ENCODE measurements around the gene DPY19L3.

The DPY19L3 gene

DNA sequence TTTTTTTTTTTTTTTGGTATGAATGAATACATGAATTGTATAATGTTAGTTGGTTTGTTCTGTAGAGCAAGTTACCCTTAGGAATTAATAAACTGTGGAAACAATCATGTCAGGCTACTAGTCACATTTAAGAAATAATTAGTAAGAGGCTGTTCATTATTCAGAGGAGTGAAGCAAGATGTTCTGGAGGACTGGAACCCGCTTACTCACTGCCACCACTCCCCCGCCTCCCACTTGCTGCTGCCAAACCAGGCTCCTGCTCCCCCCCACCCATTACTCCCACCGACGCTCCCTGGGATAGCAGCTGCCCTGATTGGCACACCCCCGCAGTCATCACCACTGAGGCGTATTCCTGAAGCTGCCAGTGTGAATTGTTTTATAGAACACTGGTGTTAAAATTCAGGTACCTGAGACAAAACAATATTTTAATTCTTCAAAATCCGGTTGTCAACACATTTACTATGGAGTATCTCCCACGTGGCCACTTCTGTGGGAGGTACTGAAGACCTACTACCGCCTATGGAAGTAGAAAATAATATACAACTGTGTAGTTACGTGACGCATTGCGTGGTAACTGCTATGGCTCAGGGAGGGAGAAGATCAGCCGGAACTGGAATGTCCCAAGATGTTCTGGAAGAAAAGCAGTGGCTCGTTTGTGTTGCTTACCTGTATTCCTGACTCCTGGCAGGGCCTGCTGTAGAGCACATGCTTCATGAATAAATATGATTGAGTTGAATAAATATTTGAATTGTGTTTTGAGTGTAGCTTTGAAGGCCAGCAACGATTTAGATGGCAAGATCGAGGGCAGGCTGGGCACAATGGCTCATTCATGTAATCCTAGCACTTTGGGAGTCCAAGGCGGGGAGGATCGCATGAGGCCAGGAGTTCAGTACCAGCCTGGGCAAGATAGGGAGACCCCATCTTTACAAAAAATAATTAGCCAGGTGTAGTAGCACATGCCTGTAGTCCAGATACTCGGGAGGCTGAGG is 1.7 kb downstream of the DPY19L3 start:
- Histone ChIP-seq H3K36me3 (peaks cover 39% of the 10 kb centered on the region), H3K9me3 (ENCODE audit: severe bottlenecking) (no peaks in the 10 kb centered on the region), H3K4me3 (ENCODE audit: low read depth, low read length) (no peak overlapping the region), H3K27ac (no peak overlapping the region), H3K27me3 (ENCODE audit: insufficient read depth, low read depth, severe bottlenecking) (no peaks in the 10 kb centered on the region)
- DNase-seq, result no peak
- TF ChIP-seq, protein P1, sequence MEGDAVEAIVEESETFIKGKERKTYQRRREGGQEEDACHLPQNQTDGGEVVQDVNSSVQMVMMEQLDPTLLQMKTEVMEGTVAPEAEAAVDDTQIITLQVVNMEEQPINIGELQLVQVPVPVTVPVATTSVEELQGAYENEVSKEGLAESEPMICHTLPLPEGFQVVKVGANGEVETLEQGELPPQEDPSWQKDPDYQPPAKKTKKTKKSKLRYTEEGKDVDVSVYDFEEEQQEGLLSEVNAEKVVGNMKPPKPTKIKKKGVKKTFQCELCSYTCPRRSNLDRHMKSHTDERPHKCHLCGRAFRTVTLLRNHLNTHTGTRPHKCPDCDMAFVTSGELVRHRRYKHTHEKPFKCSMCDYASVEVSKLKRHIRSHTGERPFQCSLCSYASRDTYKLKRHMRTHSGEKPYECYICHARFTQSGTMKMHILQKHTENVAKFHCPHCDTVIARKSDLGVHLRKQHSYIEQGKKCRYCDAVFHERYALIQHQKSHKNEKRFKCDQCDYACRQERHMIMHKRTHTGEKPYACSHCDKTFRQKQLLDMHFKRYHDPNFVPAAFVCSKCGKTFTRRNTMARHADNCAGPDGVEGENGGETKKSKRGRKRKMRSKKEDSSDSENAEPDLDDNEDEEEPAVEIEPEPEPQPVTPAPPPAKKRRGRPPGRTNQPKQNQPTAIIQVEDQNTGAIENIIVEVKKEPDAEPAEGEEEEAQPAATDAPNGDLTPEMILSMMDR (IDR thresholded peaks at IDR 0.05; ENCODE audit: low read depth, low read length), result no peak

DNA sequence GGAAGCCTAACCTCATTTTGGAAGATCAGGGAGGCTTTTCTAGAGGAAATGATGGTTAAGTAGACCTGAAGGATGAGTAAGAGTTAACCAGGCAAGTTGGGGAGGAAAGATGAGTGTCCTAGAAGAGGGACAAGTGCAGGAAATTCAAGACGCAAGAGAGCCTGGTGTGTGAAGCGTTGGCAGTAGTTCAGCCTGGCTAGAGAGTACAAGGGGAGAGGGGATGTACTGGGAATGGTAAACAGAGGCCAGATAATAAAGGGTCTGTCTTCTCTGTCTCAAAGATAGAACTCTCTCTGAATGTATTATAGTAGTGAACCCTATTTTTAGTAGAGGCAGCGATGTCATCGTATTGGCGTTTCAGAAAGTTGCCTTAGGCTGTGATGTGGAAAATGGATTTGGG is 9.7 kb downstream of the DPY19L3 start:
- no peak for DNase-seq
- H3K27me3 ChIP-seq (ENCODE audit: insufficient read depth, low read depth, severe bottlenecking), result no peaks in the 10 kb centered on the region
- H3K27ac ChIP-seq, result no peak overlapping the region
- peaks cover 52% of the 10 kb centered on the region for H3K36me3 ChIP-seq
- TF ChIP-seq, protein P1 (IDR thresholded peaks at IDR 0.05; ENCODE audit: low read depth, low read length), result no peak
- H3K9me3 ChIP-seq (ENCODE audit: severe bottlenecking), result no peaks in the 10 kb centered on the region
- H3K4me3 ChIP-seq (ENCODE audit: low read depth, low read length), result no peak overlapping the region

GRCh38 chr19:32415669-32416068 is 10.1 kb downstream of the DPY19L3 start:
- no peaks in the 10 kb centered on the region for H3K27me3 ChIP-seq (ENCODE audit: insufficient read depth, low read depth, severe bottlenecking)
- no peaks in the 10 kb centered on the region for H3K9me3 ChIP-seq (ENCODE audit: severe bottlenecking)
- no peak overlapping the region for H3K4me3 ChIP-seq (ENCODE audit: low read depth, low read length)
- no peak overlapping the region for H3K27ac ChIP-seq
- H3K36me3 ChIP-seq, result peaks cover 48% of the 10 kb centered on the region
- TF ChIP-seq, protein P1 (IDR thresholded peaks at IDR 0.05; ENCODE audit: low read depth, low read length), result no peak
- DNase-seq, result no peak

GRCh38 chr19:32416749-32417456 is 11.3 kb downstream of the DPY19L3 start:
- no peak for DNase-seq
- Histone ChIP-seq H3K36me3 (peaks cover 39% of the 10 kb centered on the region), H3K4me3 (ENCODE audit: low read depth, low read length) (no peak overlapping the region), H3K27ac (no peak overlapping the region), H3K27me3 (ENCODE audit: insufficient read depth, low read depth, severe bottlenecking) (no peaks in the 10 kb centered on the region), H3K9me3 (ENCODE audit: severe bottlenecking) (no peaks in the 10 kb centered on the region)
- TF ChIP-seq, protein P1 (IDR thresholded peaks at IDR 0.05; ENCODE audit: low read depth, low read length), result no peak

DNA sequence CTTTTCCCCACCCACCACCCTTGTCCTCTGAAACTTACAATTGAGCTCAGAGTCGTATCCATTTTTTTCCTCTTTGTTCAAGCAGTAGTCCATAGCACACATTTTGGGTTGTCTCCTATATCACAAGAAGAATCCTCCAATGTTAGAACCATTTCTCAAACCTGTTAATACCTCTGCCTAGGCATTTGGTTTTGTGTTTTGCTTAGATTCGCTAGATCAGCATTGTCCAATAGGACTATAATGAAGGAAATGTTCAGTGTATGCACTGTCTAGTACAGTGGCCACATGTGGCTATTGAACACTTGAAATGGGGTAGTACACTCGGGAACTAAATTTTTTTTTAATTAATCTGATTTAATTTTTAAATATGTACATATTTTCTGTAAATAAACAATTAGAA is 12.6 kb downstream of the DPY19L3 start:
- H3K27ac ChIP-seq, result no peak overlapping the region
- DNase-seq, result no peak
- H3K27me3 ChIP-seq (ENCODE audit: insufficient read depth, low read depth, severe bottlenecking), result no peaks in the 10 kb centered on the region
- H3K4me3 ChIP-seq (ENCODE audit: low read depth, low read length), result no peak overlapping the region
- H3K9me3 ChIP-seq (ENCODE audit: severe bottlenecking), result no peaks in the 10 kb centered on the region
- H3K36me3 ChIP-seq, result peaks cover 28% of the 10 kb centered on the region
- TF ChIP-seq, protein P1 (IDR thresholded peaks at IDR 0.05; ENCODE audit: low read depth, low read length), result no peak

All from WERI-Rb-1 (cell line).